HG03460 (cell line): ENCODE data around the gene MEI1.
"Not testable (repeated sequence)": the region's sequence is repeated elsewhere in the genome, so short reads cannot be mapped to it uniquely, and the experiment has no call there.

Experiments used
- ATAC-seq: cut with Tn5 transposase; IDR thresholded peaks from one replicate; pipeline ENCODE4 v1.9.1; 2021; ENCODE audit not compliant: unreplicated experiment

Gene MEI1

DNA sequence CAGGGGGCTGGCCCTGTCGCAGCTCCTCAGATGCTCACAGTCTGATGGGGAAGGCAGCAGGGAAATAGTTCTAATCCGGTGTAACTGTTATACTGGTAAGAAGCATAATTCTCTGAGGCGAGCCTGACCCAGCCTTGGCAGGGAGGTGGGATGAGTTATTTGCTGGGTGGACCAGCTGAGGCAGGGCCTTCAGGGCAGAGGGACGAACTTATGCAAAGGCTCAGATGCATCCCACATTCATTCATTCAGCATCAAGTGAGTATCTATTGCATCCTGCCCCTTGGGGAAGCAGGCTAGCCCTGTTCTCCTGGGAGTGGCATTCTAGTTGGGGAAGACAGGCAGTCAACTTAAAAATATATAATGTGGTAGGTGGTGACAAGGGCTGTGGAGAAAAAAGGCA, 120.0 kb downstream of the MEI1 start:
- ATAC-seq = no peak

DNA sequence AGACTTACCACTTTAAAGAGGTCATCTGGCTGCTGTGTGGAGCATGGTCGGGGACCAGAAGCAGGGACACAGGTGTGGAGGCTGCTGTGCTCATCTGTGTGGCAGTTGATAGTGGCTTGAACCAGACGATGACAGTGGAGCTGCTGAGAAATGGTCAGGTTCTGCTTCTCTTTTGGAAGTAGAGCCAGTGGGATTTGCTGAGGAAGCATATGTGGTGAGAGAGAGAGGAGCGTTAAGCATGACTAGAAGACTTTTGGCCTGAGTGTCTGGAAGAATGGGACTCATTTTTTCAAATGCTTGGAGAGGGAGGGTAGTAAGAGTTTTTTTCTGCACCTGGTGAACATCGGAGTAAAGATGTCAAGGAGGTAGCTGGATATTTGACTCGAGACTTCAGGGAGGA, 121.1 kb downstream of the MEI1 start:
- no peak for ATAC-seq

DNA sequence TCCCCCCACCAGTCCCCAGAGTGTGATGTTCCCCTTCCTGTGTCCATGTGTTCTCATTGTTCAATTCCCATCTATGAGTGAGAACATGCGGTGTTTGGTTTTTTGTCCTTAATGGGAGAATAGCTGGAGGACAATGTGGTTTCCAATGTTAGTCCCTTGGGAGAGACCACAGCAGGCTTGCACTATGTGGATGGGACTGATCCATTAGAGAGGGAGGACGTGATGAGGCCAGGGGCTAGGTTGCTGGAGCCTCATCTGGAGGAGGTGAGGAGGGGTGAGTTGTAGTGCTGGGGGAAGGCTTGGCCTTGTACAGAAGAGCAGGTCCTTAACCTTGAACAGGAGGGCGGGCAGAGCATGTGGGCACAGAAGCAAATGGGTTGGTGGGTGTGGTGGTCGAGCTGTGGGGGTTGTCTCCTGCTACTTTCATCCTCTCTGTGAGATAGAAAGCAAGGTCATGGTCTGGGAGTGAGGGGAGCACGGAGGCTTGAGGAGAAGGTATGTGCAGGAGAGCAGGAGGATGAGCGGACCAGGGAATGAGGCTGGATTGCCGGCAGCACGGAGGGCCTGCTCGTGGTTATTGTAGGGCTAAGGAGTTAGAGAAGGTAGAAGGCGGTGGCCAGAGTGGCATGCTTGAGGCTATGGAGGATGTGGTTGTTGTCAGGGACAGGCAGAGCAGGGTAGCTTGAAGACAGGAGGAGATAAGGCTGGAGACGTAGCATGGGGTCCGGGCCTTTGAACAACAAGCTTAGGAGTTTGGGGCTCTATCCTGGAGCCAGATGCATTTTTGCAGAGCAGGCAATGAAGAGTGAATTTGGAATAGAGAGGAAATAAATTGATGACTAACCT, 122.4 kb downstream of the MEI1 start:
- ATAC-seq = no peak

DNA sequence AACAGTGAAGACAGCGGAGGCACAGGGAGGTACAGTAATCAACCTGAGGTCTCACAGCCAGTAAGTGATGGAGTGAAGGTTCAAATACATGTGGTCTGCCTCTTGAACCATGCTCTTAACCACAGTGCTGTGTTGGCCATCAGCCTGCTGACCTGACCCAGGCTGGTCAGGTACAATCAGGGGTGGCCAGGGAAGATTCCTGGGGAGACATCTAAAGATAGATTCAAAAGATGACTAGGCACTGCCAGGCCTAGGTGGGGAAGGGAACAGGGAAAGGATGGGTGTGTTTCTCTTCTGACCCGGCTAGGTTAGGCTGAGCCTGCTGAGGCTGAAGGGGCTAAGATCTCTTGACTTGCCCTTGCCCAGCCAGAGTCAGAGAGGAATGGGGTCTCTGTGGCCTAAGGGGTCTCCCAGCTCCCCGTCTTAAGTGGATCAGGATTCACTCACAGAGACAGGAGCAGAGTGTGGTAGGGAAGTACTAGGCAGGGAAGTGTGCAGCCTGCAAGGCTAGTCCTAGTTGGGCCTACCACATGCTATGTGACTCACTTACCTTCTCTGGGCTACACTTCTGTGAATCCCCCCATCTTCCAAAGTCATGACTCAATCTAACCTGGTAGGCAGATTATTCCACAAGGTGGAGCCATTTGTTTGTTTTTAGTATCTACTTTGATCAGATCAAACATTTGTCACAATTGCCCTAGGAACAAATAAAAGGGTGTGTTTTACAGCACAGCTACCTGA, 123.2 kb downstream of the MEI1 start:
- ATAC-seq = no peak

DNA sequence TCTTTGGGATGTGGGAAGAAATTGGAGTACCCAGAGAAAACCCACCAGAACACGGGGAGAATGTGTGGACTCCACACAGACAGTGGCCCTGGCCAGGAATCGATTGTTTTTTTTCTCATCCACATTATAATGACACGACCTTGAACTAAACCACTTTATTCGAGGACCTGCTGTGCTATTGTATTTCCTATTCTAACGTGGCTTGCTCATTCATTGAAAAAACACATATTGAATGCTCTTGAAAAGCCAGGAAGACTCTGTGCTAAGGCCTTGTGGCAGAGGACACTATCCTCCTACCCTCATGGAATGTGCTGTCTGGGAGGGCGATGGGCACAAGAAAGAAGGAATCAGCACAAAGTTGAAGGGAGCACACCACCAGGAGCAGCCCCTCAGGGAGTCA, 124.5 kb downstream of the MEI1 start:
- no peak for ATAC-seq

DNA sequence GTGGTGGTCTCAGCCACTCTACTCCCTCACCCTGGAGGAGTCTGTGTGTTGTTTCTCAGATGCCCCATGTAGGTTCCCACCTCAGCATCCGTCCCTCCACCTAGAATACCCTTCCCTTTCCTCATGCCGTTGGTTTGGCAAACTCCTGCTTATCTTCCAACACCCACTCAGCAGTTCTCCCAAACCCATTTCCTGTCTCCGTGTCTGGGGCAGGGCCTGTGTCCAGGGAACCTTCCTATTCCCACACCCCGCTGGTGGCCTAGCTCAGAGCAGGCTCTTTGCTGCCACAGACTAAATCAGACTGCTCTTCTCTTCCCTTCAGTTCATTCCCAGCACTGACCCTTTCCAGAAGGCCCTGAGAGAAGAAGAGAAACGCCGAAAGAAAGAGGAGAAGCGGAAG, 126.1 kb downstream of the MEI1 start:
- no peak for ATAC-seq

DNA sequence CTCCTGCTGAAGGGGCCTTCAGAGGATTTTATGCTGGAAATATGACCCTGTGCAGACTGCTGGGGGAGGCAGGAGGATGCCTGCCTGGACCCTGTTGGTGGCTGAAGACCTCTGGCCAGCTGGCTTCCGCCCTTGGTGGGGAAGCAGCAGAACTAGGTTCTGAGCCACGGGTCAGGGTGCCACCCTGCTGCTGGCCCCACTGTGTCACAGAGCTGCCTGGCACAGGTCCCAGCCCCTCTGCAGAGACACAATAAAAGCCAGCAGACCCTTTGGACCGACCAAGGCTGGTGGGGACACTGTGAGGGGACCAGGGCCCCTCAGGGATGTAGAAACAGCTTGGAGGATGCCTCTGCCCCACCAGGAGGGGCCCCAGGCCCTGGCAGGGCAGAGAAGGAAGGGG, 126.7 kb downstream of the MEI1 start:
- no peak for ATAC-seq

DNA sequence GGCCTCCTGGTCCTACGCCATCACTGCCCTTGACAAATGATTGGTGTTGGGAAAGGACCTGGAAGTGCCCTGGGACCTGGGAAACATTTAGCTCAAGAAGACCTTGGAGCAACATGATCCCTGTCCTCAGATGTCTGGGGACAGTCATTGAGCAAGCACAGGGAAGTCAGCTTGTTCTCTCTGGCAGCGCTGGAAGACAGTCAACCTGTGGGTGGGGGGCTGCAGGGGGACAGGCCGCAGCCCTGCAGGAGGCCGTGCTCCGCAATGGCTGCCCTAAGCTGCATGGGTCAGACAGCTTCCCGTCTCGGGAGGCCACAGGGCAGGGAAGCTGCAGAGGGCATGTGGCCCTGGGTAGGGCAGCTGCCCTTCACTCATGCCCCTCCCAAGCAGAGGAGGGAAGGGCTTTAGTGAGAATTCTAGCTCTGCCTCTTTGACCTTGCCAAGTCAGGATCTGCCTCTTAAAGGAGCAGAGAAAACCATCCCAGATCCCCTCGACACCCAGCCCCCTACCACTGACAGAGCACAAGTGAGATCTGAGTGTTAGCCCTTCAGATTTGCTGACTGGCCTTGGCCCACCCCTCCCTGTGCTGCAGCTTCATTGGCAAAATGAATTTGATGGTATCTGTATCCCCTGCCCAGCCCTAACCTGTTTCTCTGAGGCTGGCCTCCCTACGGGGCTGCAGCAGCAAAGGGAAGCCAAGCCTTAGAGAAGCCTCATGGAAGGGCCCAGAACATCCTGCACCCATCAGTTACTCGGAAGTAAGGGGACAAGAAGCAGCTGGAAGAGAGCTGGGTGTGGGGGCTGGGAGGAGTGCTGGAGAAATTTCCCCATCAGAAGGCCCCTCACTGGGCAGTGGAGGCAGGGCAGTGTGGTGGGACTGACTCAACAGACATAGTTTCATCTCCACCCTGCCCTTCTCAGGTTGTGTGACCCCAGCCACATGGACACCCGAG, 127.4 kb downstream of the MEI1 start:
- ATAC-seq = no peak

DNA sequence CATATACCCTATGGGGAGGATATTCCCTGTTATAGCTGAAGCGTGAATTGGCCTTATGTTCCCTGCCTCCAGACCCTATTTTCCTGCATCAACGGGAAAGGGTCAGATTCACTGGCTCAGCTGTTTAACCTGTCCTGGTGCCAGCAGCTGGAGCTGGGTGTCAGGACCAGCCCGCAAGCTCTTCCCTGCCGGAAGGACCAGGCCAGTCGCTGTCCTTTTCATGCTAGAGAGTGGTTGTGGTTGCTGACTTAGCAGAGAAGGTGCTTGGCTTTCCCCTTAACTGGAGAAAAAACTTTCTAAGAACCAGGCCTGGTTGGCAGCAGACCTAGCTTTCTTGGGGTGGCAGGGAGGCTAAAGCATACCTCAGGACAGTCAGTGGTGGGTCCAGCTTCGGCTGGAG, 128.4 kb downstream of the MEI1 start:
- no peak for ATAC-seq

DNA sequence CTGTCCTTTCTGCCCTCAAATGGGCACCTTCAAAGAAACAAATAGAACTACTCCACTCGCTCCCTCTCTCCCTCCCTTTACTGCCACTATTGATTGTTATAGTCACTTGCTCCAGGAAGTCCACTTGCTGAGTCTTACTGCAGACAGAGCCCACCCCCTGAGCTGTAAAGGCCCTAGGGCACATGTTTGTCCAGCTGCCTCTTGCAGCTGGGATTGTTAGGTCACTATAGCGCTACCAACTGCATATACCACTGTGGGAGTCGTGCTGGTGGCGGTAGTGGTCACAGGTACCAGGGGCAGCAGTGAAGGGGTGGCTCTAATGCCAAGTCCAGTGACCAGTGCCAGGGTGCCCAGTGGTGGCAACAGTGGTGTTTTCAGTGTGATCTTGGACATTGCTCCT, 129.2 kb downstream of the MEI1 start:
- ATAC-seq = no peak

DNA sequence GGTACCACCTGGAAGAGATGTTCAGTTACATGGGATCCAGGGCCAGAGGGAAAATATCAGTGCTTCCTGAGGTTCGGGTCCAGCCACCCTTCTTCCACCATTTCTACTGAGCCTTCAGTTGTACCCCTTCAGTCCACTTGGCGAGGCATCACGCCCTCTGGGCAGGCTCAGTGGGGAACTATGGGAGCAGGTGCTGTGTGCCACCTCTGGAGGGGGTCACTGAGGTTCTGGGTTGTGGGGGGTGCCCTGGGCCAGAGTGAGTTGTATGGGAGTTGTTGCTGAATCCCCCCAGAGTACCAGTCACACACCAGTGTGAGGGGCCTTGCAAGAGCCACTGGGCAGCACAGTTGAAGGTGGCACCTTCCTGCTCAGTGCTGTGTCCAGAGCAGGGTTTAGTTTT, 130.9 kb downstream of the MEI1 start:
- ATAC-seq = no peak

DNA sequence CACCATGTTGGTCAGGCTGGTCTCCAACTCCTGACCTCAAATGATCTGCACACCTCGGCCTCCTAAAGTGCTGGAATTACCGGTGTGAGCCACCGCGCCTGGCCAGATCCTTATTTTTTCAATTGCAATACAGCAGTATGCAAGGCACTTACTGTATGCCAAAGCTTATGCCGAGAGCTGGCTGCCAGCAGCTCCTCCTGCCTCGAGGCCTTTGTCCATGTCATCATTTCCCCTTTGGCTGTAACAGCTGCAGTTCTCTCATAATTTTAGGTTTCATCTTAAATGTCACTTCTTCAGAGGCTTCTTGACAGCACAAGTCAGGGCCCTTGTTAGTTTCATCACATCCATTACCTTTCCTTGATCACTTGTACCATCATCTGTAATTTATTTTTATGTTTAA, 132.1 kb downstream of the MEI1 start:
- ATAC-seq = no peak

DNA sequence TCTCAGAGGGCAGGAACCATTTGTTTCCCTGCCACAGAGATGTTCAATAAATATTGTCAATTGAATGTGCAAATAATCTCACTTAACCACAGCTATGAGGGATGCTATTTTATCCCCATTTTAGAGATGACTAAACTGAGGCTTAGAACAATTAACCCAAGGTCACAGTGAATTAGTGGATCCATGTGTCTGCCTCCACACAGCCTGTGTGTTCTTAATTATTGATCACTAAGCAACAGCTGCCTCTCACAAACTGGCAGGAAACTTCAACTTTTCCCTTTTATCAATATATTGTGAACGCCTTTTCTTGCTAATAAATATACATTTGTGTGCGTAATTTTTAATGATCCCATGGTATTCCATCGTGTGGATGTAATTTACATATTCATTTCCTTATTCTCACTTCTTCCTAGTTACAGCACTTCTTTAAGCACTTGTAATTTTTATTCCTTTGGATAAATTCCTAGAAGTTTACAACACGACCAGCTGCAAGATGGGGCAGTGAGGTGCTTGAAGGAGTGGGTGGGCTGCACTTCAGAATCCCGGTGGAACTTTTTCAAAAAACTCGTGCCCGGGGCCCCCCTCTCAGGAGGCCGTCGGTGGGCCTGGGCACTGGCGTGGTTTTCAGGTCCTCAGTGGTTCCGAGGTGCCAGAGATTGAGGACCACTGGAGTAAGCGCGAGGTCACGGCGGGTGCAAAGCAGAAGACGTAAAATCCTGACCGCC, 132.7 kb downstream of the MEI1 start:
- no peak for ATAC-seq

DNA sequence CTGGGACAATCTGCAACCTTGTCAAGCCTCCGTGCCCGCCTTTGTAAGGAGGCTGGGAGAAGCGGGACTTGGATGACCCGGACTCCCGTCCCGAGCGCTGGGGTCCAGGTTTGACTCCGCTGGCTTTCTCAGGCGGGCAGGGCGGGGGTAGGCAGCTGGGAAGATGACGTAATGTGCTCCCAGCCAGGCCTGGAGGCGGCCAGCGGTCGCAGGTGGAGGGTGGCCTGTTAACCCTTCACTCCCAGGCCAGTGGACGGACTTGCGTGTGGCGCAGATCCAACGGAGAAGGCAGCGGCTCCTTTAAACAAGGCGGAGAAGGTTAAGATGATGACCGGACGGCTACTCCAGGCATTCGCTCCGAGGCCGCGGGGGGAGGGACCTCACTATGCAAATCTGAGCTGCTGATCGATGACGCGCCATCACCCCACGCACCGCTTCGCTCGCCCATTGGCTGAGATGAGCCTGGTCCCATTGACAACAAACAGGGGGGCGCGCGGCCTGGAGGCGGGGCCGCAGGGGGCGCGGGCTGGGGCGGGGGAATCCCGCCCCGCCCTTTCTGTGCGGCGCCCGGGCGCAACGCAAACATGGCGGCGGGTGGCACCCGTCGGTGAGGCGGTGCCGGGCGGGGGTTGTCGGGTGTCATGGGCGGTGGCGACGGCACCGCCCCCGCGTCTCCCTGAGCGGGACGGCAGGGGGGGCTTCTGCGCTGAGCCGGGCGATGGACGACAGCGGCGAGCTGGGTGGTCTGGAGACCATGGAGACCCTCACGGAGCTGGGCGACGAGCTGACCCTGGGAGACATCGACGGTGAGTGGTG, 133.5 kb downstream of the MEI1 start, which contains the start of gene SREBF2:
SREBF2 (plus strand) TSS at position 553 of the 816 bp plus-strand sequence; CDS start at position 719, 166 bp downstream.
- peak; percentile 76 for ATAC-seq

DNA sequence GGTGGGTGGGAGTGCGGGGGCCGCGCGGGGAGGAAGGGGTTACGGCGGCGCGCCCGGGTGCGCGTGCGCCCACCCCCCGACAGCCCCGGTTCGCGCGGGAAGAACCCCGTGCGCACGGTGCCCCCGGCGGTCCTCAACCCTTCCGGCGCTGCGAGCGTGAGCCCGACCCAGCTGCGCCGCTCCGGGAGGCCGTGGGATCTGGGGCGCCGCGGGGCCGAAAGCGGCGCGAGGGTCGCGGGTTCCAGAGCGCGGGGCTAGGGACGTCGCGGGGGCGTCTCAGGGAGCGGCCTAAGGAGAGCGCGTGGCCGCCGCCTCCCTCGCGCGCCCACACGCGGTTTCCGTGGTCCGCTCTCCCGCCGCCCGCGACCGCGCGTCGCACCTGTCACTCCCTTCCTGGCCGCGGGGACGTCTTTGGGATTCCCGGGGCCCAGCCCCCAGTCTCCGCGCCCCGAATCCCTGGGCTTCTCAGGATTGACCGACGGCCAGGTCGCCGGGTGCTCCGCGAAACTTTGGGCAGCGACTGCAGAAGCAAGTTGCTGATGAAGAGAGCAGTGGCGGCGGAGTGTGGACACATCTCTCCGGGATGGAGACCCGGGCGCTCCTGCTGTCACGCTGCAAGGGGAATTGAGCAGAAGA, 134.2 kb downstream of the MEI1 start:
- ATAC-seq = peak; percentile 15

DNA sequence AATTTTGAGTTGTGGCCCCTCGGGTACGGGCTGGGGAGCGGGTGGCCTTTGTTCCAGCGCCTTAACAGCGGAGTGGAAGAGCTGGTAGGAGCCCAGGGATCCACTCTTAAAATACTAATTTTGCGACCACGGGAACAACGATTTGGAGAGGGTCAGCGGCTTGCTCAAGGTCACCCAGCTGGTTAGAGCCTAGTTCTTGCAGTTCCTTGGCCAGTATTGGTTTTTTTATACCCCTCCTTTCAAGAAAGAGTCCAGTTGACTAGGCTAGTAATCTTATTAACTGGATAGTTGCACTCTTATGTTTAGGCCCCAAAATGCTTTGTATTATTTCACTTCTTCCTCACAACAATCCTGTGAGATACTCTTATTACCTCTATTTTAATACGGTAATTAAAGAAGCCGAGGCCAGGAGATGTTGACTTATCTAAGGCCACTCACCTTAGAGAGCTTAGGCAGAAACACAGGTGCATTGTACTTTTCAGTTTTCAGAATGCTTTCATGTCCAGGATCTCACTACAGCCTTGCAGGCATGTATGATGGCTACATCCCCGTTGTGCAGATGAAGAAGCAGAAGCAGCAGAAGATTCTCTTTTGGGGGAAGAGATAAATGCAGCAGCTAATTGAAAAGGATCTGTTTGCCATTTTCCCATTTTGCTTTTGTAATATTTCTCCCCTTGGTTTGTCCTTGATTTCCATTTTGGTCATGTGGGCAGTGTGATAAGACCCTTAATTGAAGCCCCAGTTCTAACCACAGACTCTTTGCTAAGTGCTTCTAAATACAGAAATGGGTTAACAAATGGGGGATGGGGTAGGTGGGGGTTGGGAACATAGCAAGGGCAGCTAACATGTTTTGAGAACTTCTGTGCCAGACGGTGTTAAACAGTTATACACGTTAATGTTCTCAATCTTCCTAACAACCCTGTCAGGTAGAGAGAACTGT, 135.0 kb downstream of the MEI1 start:
- ATAC-seq = no peak

DNA sequence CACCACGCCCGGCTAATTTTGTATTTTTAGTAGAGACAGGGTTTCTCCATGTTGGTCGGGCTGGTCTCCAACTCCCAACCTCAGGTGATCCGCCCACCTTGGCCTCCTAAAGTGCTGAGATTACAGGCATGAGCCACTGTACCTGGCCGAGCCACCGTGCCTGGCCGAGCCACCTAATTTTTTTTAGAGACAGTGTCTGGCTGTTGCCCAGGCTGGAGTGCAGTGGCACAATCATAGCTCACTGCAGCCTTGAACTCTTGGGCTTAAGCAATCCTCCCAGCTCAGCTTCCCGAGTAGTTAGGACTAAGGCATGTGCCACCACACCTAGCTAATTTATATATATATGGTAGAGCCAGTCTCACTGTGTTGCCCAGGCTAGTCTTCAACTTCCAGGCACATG, 136.2 kb downstream of the MEI1 start:
- ATAC-seq = not testable (repeated sequence)

DNA sequence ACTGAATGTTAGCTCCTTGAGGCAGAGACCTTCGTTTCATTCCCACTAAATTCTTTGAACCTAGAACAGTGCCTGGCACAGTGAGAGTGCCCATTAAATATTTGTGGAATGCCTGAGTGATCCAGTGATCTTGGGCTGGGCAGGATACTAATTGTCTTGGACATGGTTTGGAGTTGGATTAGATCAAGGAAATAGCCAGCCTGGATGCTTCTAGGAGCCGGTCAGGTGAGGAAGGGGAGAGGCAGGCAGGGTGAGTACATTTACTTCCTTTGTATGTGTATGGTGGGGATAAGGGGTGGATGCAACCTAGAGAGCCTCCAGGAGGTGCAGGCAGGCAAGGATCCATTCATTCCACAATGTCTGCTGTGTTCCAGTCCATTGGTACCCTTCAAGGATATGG, 137.2 kb downstream of the MEI1 start:
- ATAC-seq = no peak
